K562 (cell line): ENCODE measurements around the gene HMGN2. TPM values are rescaled to one million over a fixed set of nuclear protein-coding genes. Genes with fewer than 3 reads are reported as not detected.
A peak's percentile ranks its signal among the peaks of the same experiment; 100 is the strongest.

Source experiments
- ASH1L ChIP-seq: fragments of 450-650 bp; IDR thresholded peaks from 2 replicates; pipeline ENCODE4 v1.6.1; 2018; ENCODE audit warnings: borderline replicate concordance, mild to moderate bottlenecking, low read depth; ENCODE audit not compliant: partially characterized antibody
- COPS2 ChIP-seq: fragments of 450-650 bp; conservative IDR thresholded peaks from 2 replicates; pipeline ENCODE4 v1.6.1; 2016; ENCODE audit warnings: mild to moderate bottlenecking, moderate library complexity
- EGR1 ChIP-seq: fragments of 450-650 bp; conservative IDR thresholded peaks from 2 replicates; pipeline ENCODE4 v1.6.1; 2017; ENCODE audit warnings: mild to moderate bottlenecking
- GATAD2B ChIP-seq: fragments of 450-650 bp; IDR thresholded peaks from 2 replicates; pipeline ENCODE4 v1.6.1; 2017; ENCODE audit warnings: mild to moderate bottlenecking, borderline replicate concordance
- HNRNPH1 ChIP-seq: fragments of 200-400 bp; formaldehyde crosslinking; optimal IDR thresholded peaks from 2 replicates; pipeline ENCODE3; 2017; ENCODE audit warnings: low read depth, mild to moderate bottlenecking, low read length, moderate library complexity
- ID3 ChIP-seq, 2 experiments: fragments of 250-450 bp in 1 of 2; fragments of 450-650 bp in 1 of 2; sonication (Bioruptor Pico) in 1 of 2; IDR thresholded peaks; 2 replicates each; pipeline versions ENCODE4 v1.6.1 to v1.8.0; 2016 to 2021; ENCODE audit warnings: mild to moderate bottlenecking in 2 of 2, moderate library complexity in 2 of 2, missing compliant biosample characterization in 1 of 2, missing genetic modification characterization in 1 of 2
- JUN ChIP-seq, 2 experiments: sonication (generic) in 1 of 2; formaldehyde crosslinking in 1 of 2; IDR thresholded peaks; 2 replicates each; pipeline versions ENCODE4 v1.6.1 to v1.8.0; 2012 to 2022; ENCODE audit warnings: borderline replicate concordance in 2 of 2, mild to moderate bottlenecking in 2 of 2, improper control_type of control experiment in 1 of 2, low read depth in 1 of 2, low read length in 1 of 2, missing genetic modification reagents in 1 of 2
- KAT2B ChIP-seq: IDR thresholded peaks from one replicate; pipeline ENCODE4 v1.6.1; 2012; ENCODE audit warnings: low read depth, mild to moderate bottlenecking, control low read depth, inconsistent platforms, low read length, moderate library complexity
- KDM5B ChIP-seq: fragments of 200-600 bp; sonication (generic); IDR thresholded peaks from 2 replicates; pipeline ENCODE4 v1.6.1; 2012; ENCODE audit warnings: low read depth, mild to moderate bottlenecking, moderate library complexity, low read length, control low read depth, inconsistent platforms; ENCODE audit not compliant: insufficient replicate concordance
- KLF16 ChIP-seq: IDR thresholded peaks from 2 replicates; pipeline ENCODE4 v1.6.1; 2016; ENCODE audit warnings: antibody characterized with exemption
- MEF2A ChIP-seq: IDR thresholded peaks from 2 replicates; pipeline ENCODE4 v1.6.1; 2011; ENCODE audit warnings: low read depth, mild to moderate bottlenecking, low read length, moderate library complexity; ENCODE audit not compliant: control insufficient read depth
- OTX1 ChIP-seq: fragments of 450-650 bp; formaldehyde crosslinking; IDR thresholded peaks from 2 replicates; pipeline ENCODE4 v1.4.0; 2022; ENCODE audit warnings: mild to moderate bottlenecking
- PHTF2 ChIP-seq: fragments of 250-450 bp; sonication (Bioruptor Pico); IDR thresholded peaks from 2 replicates; pipeline ENCODE4 v1.5.0; 2021; ENCODE audit warnings: mild to moderate bottlenecking
- SMAD1 ChIP-seq: fragments of 150-350 bp; IDR thresholded peaks from 2 replicates; pipeline ENCODE4 v1.6.1; 2014; ENCODE audit warnings: low read length, low read depth; ENCODE audit not compliant: partially characterized antibody
- SP2 ChIP-seq: IDR thresholded peaks from 2 replicates; pipeline ENCODE4 v1.6.1; 2011; ENCODE audit warnings: mild to moderate bottlenecking, low read depth, low read length, moderate library complexity; ENCODE audit not compliant: poor library complexity, severe bottlenecking; ENCODE audit errors: extremely low read depth
- THRAP3 ChIP-seq: fragments of 450-650 bp; IDR thresholded peaks from 2 replicates; pipeline ENCODE4 v1.6.1; 2016; ENCODE audit warnings: mild to moderate bottlenecking, inconsistent platforms, borderline replicate concordance
- ZBTB43 ChIP-seq: sonication (generic); formaldehyde crosslinking; IDR thresholded peaks from 2 replicates; pipeline ENCODE4 v1.8.0; 2023; ENCODE audit warnings: mild to moderate bottlenecking, missing genetic modification reagents
- ZNF561 ChIP-seq: fragments of 450-650 bp; formaldehyde crosslinking; conservative IDR thresholded peaks from 2 replicates; pipeline ENCODE4 v1.4.0; 2020; ENCODE audit warnings: mild to moderate bottlenecking, moderate library complexity
- ZNF583 ChIP-seq: fragments of 250-450 bp; sonication (Bioruptor Pico); IDR thresholded peaks from 2 replicates; pipeline ENCODE4 v1.4.0; 2020
- ZNF584 ChIP-seq: fragments of 200-800 bp; sonication (Bioruptor generic); IDR thresholded peaks from 2 replicates; pipeline ENCODE4 v1.6.1; 2016; ENCODE audit warnings: low read depth, mild to moderate bottlenecking, missing genetic modification characterization, missing compliant biosample characterization
- polyA plus RNA-seq, 8 experiments: library from polyadenylated mRNA; depleted of rRNA in 4 of 8; stranded (reverse) in 5 of 8; unstranded in 3 of 8; fragments of >200 nt; fragmentation: Nextera tagmentation in 2 of 8; fragmentation: Illumina TruSeq in 1 of 8; extraction: Ambion mirVana in 2 of 8; extraction: Trizol in 1 of 8; gene quantifications; 2 replicates each; pipeline versions ENCODE4 v1.2.1 to v1.2.3, GENCODE V29; 2011 to 2014; ENCODE audit warnings: inconsistent platforms in 1 of 8, missing spikeins in 1 of 8
- total RNA-seq, 7 experiments: library from RNA; depleted of rRNA in 6 of 7; stranded (reverse); fragments of >200 nt in 6 of 7; fragmentation: Illumina TruSeq in 2 of 7; extraction: Trizol in 2 of 7; gene quantifications; 2 replicates each; pipeline versions ENCODE4 v1.2.1 to v1.2.3, GENCODE V29; 2011 to 2021; ENCODE audit warnings: low replicate concordance in 1 of 7

Gene HMGN2
- total and polyA plus RNA-seq, 9 of the 15 experiments (the other 6 are each of a cell fraction or from before 2014, with no cell fraction given), result 370 to 1,354 (median 965) TPM

GRCh38 chr1:26431979-26432695 lies 40.1 kb upstream of the HMGN2 start, which contains the start of gene DHDDS (continued):
- no peak for TF ChIP-seq ID3 (CRISPR knock-in tag; IDR thresholded peaks at IDR 0.05)
- no peak; the same call in 1 of the 2 replicates for TF ChIP-seq ID3 (tag; IDR thresholded peaks at IDR 0.05)
- TF ChIP-seq COPS2, result no peak
- TF ChIP-seq ZNF561 (CRISPR knock-in tag), result no peak
- TF ChIP-seq ZNF584 (CRISPR knock-in tag), result 0 out of 2 replicates have a peak, but pooled peaks have one; percentile 47
- TF ChIP-seq HNRNPH1, result no peak
- TF ChIP-seq OTX1 (CRISPR knock-in tag), result peak; percentile 91
- TF ChIP-seq ZBTB43 (CRISPR knock-in tag), result peak; percentile 71; the same call in 1 of the 2 replicates
- peak; percentile 69 for TF ChIP-seq SMAD1
- TF ChIP-seq JUN (IDR thresholded peaks at IDR 0.05; ENCODE audit: borderline replicate concordance, low read depth, low read length), result peak; percentile 92
- 0 out of 2 replicates have a peak, but pooled peaks have one; percentile 85 for TF ChIP-seq JUN (CRISPR knock-in tag; IDR thresholded peaks at IDR 0.05; ENCODE audit: borderline replicate concordance)
- TF ChIP-seq GATAD2B, result peak; percentile 87; the same call in 1 of the 2 replicates
- TF ChIP-seq MEF2A, result no peak
- TF ChIP-seq ASH1L, result peak; percentile 65
- peak; percentile 87 for TF ChIP-seq EGR1
- TF ChIP-seq KDM5B, result peak; percentile 92
- TF ChIP-seq THRAP3, result peak; percentile 89; the same call in 1 of the 2 replicates
- no peak for TF ChIP-seq SP2
- TF ChIP-seq KLF16, result no peak
- TF ChIP-seq ZNF583 (CRISPR knock-in tag), result no peak
- TF ChIP-seq PHTF2 (CRISPR knock-in tag), result no peak
- TF ChIP-seq KAT2B, result no peak
